GM19240 (cell line): ENCODE results near the gene NNAT.

Experiments
- DNase-seq: peaks from one replicate; pipeline ENCODE4 v3.0.0; 2011; ENCODE audit warnings: low spot score; ENCODE audit not compliant: insufficient read length

Gene NNAT

GRCh38 chr20:37502654-37503053 is 18.4 kb upstream of the NNAT start:
- no peak for DNase-seq

GRCh38 chr20:37503256-37503927 is 17.7 kb upstream of the NNAT start:
- no peak for DNase-seq

- DNase-seq = no peak
Observed at GRCh38 chr20:37504404-37505096, 16.5 kb upstream of the NNAT start.

- no peak for DNase-seq
Observed at GRCh38 chr20:37505263-37506151, 15.5 kb upstream of the NNAT start.

- DNase-seq = no peak
Observed at GRCh38 chr20:37506152-37506725, 14.8 kb upstream of the NNAT start.

- no peak for DNase-seq
Observed at GRCh38 chr20:37510226-37510625, 10.8 kb upstream of the NNAT start.

GRCh38 chr20:37511610-37512275 is 9.3 kb upstream of the NNAT start:
- DNase-seq = no peak

GRCh38 chr20:37513779-37514359 is 7.2 kb upstream of the NNAT start:
- no peak for DNase-seq

- DNase-seq = no peak
Observed at GRCh38 chr20:37515876-37516275, 5.2 kb upstream of the NNAT start.

- no peak for DNase-seq
Observed at GRCh38 chr20:37516811-37517750, 4.0 kb upstream of the NNAT start.

- DNase-seq = no peak
Observed at GRCh38 chr20:37518059-37518458, 3.0 kb upstream of the NNAT start.

GRCh38 chr20:37518606-37519507 is 2.2 kb upstream of the NNAT start:
- DNase-seq = no peak

- DNase-seq = no peak
Observed at GRCh38 chr20:37519508-37520418, 1.3 kb upstream of the NNAT start.

- no peak for DNase-seq
Observed at GRCh38 chr20:37520419-37520955, 563 bp upstream of the NNAT start.

- DNase-seq = no peak
Observed at GRCh38 chr20:37522260-37523011, 1.4 kb downstream of the NNAT start.

GRCh38 chr20:37523012-37523391 is 2.0 kb downstream of the NNAT start:
- DNase-seq = no peak
